COLO668 (cell line): ENCODE results near the gene C19orf38.
"Not testable (repeated sequence)": the region's sequence is repeated elsewhere in the genome, so short reads cannot be mapped to it uniquely, and the experiment has no call there.

ENCODE experiments used
- DNase-seq: peaks from one replicate; lab custom pipeline; 2025; ENCODE audit not compliant: unreplicated experiment; lab: John Stamatoyannopoulos, UW

Gene C19orf38

DNA sequence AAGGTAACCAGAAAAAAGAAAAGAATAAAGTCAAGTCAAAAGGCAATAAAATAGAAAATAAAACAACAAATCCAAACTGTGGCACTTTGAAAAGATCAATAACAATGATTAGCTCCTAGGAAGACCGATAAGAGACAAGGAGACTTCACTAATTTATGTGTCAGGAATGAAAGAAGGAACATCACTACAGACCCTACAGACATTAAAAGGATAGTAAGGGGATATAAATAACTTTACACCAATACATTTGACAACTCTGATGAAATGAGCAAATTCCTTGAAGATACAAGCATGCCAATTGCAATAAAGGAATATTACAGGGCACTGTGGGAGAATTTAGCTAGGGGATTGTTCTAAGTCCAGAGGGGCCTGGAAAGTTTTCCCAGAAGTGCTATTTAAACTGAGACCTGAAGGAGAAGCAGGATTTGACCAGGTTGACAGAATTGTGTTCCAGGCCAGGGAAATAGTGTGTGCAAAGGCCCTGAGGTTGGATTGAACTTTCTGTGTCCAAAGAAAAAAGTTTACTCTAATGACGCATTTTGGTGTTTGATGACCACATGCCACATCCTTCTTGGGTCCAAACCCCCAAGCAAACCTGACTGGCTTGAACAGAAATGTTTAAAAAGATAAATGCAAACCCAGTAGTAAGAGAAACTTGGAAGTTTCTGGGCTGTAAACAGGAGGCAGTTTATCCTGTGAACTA lies 1.6 kb upstream of the C19orf38 start:
- no peak for DNase-seq

DNA sequence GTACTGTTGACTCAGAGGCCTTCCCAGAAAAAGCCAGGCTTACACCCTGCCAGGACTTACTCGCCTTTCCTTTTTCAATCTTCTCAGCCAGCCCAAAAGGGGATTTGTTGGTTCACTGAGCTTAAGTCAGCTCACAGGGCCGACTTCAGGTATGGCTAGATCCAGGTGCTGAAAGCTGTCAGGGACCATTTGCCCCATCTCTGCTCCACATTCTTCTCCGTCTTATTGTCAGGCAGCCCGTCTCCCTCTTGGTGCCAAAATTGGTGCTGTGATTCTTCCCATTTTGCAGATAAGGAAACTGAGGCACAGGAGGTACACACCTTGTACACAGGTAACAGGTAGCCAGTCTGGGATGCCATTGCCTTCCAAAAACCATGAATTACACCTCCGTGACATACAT lies 2.4 kb downstream of the C19orf38 start:
- no peak for DNase-seq

DNA sequence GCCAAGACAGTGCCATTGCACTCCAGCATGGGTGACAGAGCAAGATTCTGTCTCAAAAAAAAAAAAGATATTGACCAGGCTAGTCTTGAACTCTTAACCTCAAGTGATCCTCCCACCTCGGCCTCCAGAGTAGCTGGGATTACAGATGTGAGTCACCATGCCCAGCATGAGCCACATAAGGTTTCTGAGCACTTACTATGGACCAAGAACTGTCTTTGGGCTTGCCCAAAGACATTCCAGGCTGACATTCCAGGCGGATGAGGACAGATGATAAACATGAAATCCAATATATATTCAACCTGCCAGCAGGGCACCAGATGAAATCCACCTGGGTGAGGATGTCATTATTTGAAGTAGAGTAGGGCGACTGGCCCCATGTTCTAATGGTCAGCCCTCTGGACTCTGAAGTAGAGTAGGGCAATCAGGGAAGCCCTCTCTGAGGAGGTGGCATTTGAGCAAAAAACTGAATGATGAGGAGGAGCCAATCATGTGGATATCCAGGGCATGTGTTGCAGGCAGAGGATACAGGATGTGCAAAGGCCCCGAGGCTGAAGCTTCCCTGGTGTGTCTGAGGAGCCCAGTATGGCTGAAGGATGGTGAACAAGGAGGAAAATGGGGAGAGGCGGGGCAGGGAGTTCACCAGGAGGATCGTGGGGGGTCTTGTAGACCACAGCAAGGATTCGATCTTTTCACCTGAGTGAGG lies 4.0 kb downstream of the C19orf38 start:
- no peak for DNase-seq

DNA sequence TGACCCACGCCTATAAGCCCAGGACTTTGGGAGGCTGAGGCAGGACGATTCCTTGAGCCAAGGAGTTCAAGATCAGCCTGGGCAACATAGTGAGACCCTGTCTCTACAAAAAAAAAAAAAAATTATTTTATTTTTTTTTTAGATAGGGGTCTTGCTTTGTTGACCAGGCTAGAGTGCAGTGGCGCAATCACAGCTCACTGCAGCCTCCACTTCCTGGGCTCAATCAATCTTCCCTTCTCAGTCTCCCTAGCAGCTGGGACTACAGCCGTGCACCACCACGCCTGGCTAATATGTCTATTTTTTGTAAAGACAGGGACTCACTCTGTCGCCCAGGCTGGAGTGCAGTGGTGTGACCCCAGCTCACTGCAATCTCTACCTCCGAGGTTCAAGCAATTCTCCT lies 4.7 kb downstream of the C19orf38 start:
- no peak for DNase-seq

DNA sequence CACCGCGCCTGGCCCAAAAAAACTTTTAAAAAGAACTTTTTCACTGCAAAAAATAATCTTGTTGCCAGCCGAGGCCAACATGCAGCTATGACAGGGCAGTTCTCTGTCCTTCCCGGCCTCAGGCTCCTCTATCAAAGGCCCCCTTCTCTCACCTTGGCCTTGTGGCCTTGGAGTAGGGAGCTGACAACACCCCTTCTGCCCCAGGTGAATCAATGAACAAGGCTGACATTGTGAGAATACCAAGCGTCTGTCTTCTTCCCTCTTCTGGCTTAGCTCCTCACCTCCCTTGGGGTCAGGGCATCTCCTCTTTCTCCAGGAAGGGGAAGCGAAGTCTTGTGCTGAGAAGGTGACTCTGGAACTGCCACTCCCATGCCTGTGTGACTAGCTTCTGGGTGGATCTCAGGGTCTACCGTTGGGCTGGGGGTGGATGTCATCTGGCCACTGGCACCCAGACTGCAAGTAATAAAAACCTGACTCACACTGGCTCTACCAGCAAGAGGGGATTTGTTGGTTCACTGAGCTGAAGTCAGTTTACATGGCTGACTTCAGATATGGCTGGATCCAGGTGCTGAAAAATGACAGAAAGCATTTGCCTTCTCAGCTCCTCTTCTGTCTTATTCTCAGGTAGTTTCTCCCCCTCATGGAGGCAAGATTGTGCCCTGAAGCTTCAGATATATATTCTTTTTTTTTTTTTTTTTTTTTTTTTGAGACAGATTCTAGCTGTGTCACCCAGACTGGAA lies 6.3 kb downstream of the C19orf38 start:
- DNase-seq: no peak

DNA sequence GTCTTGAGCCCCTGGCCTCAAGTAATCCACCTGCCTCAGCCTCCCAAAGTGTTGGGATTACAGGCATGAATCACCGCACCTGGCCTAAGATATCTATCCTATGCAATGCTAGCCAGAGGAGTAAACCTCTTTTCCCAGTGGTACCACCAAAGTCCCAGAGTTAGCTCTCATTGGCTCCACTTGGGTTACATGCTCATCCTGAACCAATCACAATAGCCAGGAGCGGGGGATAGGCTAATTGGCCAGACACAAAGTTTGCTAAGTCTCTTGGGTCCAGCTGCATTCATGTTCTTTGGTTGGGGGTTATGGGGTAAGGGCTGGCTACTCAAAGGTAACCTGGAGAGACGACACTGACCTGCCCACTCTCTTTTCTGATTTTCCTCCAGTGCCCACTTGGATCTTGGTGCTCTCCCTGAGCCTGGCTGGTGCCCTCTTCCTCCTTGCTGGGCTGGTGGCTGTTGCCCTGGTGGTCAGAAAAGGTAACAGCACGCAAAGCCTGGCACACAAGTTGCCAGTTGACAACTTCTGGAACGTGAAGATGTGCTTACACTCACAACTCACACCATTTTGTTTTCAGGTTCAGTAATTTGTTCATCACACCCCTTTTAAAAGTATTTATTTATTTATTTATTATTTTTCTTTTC lies 7.8 kb downstream of the C19orf38 start:
- DNase-seq: peak; percentile 17

DNA sequence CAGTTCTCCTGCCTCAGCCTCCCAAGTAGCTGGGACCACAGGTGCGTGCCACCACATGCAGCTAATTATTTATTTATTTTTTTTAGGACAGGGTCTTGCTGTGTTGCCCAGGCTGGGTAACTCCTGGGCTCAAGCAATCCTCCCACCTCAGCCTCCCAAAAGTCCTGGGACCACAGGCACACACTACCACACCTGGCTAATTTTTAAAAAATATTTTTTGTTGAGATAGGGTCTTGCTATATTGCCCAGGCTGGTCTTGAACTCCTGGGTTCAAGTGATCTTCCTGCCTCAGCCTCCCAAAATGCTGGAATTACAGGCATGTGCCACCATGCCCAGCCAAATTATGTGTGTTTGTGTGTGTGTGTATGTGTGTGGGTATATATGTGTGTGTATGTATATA lies 8.7 kb downstream of the C19orf38 start:
- not testable (repeated sequence) for DNase-seq

DNA sequence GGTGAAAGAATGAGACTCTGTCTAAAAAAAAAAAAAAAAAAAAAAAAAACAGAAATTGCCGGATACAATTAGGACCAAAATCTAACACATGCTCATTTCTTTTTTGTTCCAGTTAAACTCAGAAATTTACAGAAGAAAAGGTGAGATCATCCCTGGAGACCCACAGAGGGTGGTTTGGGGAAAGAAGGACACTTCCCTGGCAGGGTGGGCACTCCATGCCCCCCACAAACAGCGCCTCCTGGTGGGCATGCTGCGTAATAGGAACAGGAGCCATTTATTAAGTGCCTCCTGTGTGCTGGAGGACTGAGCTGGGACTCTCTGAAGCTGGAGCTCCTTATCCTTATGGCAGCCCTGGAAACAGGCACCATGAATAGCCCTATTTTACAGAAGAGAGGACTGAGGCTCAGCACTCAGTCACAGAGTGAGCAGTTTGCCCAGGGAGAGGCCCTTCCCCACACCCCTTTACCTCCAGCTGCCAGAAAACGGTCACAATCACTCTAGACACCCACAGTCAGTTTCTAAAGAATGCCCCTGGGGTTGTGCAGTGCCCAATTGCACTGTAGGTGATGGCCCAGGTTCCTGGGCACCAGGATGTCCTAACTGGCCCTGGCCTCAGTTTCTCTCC lies 10.1 kb downstream of the C19orf38 start:
- DNase-seq: peak; percentile 15

DNA sequence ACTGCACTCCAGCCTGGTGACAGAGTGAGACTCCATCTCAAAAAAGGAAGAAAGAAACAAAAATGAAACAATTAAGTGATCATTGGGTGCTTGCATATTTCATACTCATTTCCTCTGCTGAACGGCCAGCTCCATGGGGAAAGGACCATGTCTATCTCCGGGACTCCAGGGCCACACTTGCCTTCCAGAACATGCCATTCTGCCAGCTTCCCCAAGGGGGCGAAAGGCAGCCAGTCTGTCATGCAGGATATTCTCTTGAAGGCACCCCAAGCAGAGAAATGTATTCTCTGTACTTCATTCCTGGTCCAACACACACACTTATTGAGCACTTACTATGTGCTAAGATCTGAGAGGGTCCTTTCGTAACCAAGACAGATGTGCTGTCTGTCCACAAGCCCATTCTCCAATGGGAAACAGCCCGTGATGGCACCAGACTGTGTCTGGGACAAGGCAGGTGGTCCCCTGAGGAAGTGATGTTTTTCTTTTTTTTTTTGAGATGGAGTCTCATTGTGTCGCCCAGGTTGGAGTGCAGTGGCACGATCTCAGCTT lies 13.0 kb downstream of the C19orf38 start:
- DNase-seq: peak; percentile 23

DNA sequence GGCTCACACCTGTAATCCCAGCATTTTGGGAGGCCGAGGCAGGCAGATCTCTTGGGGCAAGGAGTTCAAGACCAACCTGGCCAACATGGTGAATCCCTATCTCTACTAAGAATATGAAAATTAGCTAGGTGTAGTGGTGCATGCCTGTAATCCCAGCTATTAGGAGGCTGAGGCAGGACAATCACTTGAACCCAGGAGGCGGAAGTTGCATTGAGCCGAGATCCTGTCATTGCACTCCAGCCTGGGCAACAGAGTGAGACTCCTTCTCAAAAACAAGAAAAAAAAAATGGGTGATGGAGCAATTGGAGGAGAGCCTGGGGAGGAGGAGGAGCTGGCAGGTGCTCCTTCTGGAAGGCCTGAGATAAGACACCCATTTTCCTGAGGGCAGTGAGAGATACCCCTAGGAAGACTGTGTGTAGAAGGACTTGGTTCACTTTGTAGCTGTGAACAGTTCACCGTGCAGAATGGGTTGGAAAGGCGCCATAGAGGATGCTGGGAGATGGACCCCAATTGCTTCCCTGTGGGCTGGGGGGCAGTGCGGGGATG lies 14.4 kb downstream of the C19orf38 start:
- DNase-seq: no peak

DNA sequence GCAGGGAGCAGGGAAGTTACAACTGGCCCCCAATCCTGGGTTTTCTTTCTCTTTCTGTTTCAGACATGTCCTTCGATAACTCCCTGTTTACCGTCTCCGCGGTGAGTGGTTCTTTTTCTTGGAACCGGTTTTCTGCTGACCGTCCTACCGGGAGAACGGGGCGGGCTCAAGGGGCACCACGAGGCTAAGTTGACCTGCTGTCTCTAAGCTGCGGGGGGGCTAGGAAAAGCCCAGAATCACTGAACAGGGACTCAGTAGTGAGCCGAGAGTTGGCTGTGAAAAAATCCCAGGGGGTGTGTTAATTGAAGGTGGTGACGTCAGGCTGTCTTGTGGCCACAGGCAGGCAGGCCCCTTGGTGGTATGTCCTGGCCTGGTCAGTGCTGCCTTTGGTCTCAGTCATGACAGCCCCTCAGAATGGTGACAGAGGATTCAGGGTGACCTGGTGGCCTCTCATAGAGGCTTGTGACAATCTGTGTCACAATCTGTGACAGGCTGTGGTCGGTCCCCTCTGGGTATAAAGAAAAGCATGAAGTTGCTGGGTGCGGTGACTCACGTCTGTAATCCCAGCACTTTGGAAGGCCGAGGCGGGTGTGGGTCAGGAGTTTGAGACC lies 15.0 kb downstream of the C19orf38 start:
- no peak for DNase-seq

DNA sequence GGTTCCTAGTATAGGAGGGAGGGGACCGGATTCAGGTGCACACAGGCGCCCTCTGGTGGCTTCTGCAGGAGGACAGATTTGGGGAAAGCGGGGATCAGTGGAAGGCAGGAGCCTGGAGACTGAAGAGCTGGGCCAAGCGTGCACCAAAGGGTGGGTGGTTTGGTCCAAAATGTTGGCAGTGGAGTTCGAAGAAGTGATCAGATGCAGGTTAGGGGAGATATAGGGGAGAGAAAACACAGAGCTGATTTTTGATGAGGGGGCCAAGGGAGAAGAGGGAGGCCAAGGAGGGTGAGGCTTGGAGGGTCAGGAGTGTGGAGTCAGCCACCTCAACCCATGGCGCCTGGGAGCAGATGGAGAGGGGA lies 16.3 kb downstream of the C19orf38 start:
- DNase-seq: peak; percentile 81

DNA sequence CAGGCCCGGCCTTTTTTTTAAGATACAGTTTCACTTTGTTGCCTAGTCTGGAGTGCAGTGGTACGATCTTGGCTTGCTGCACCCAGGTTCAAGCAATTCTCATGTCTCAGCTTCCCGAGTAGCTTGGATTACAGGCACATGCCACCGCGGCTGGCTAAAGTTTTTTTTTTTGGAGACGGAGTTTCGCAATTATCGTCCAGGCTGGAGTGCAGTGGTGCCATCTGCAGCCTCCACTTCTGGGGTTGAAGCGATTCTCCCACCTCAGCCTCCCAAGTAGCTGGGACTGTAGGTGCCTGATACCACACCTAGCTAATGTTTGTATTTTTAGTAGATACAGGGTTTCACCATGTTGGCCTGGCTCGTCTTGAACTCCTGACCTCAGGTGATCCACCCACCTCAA lies 18.3 kb downstream of the C19orf38 start:
- DNase-seq: no peak

DNA sequence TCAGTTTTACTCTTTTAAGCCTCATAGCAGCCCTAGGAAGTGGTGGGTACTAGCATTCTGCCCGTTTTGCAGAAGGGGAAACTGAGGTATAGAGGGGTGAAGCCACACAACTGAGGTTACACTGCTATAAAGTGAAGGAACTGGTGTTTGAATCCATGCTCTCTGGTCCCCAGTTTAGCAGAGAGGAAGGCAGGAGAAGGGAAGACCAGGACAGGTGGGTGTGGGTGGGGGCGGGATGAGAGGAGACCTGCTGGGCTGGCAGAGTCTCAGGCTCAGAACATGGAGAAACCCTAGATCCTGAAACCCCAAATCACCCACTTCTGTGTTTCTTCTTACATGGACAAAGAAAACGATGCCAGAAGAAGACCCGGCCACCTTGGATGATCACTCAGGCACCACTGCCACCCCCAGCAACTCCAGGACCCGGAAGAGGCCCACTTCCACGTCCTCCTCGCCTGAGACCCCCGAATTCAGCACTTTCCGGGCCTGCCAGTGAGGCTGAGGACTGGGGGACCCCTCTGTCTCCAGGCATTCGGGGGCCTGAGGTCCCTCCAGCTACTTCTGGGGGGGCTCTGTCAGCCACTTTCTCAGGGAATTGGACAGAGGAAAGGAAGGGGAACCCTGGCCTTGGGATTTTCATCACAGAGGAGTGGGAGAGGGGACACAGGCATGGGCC lies 20.8 kb downstream of the C19orf38 start:
- no peak for DNase-seq

DNA sequence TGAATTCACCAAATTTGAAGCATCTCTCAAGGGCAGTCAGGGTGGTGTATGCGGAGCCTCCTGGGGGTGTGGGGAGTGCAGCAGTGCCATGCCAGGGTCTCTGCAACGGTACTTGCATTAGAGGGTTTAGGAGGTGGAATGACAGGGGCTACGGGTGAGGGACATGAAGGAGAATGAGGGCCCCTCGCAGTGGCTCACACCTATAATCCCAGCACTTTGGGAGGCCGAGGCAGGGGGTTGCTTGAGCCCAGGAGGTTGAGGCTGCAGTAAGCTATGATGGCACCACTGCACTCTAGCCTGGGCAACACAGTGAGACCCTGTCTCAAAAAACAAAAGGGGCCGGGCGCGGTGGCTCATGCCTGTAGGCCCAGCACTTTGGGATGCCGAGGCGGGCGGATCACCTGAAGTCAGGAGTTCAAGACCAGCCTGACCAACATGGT lies 21.7 kb downstream of the C19orf38 start:
- not testable (repeated sequence) for DNase-seq

DNA sequence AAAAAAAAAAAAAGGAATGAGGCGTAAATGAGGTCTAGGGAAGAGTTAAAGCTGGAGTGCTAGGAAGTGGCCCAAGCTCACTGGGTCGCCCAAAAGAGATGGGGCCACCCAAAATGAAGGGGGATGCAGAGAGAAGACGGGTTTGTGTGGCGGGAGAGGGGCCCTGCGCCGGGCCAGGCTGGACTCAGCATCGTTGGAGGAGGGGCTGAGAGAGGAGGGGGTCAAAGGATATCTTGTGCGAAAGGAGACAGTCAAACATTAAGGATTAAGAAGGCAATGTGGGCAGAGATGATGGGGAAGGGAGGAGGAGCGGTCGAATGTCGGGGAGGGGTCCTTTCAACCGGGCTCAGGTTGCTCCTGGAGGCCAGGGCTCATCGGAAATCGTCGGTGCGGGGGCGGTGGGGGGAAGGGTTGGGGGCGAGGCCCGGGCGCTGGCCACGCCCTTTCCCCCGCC lies 22.3 kb downstream of the C19orf38 start:
- DNase-seq: no peak

DNA sequence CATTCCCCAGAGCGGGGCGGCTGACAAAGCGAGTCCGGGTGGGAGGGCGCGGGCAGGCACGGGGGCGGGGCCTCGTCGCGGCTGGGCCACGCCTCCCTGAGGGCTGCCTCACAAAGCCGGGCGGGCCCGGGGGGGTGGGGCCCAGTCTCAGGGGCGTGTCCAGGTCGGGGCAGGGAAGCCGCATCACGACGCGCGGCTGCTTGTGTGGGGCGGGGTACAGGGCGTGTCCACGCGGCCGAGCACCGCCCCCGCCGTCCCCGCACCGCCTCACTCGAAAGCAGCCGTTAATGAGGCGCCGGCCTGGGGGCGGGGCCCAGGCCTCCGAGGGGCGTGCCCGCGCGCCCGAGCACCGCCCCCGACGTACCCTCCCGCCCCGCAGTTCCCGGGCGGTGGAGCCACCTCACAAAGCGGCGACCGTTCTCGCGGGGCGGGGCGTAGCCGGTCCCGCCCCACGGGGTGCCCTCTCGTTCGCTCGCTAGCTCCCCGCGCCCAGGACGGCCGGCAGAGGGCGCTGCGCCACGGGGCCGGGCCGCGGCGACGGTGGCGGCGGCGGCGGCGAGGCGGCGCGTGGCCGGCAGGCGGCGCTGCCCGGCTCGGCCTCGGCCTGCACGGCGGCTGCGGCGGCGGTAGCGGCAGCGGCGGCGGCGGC lies 22.9 kb downstream of the C19orf38 start, which contains the start of gene CARM1:
Gene CARM1 (plus strand): TSS at position 599 of the 649 bp plus-strand sequence. CDS start 150 bp downstream, outside the sequence.
- peak; percentile 99 for DNase-seq

DNA sequence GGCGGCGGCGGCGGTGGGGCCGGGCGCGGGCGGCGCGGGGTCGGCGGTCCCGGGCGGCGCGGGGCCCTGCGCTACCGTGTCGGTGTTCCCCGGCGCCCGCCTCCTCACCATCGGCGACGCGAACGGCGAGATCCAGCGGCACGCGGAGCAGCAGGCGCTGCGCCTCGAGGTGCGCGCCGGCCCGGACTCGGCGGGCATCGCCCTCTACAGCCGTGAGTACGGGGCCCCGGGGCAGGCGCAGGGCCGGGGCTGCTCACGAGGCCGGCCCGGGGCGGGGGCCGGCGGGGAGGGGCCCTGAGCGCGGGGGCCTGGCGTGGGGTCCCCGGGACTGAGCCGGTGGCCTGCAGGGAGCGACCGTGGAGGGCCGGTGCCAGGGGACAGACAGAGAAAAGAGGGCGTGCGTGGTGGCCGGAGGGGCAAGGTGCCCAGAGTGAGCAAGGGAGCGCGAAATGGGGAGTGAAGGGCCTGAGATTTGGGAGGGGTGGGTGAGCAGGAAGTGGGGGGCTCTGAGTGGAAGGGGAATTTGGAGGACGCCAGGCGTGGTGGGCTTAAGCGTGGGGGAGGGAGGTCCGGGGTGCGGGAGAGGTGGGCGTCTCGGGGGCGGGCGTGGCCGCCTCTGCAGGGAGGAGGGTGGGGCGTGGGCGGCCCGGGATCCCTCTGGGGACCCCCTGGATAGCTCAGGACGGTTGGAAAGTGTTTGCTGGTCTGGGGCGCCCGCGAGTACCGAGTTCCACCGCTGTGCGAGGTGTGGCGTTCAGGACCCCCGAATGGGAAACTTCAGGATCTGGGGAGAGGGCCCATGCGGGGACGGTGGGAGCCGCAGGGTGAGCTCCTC lies 23.7 kb downstream of the C19orf38 start:
- peak; percentile 64 for DNase-seq
